Measurements from ENCODE around the gene FBXL16. TPM values are rescaled to one million over a fixed set of nuclear protein-coding genes. Genes with fewer than 3 reads are reported as not detected.

Gene FBXL16
- polyA plus RNA-seq, 1 donor from 2014 or later: 3.4 TPM

- Histone ChIP-seq H2AFZ (ENCODE audit: low read depth, low read length) (no peak overlapping the region), H3K4me2 (ENCODE audit: low read length) (no peak overlapping the region), H3K36me3 (ENCODE audit: insufficient read depth, low read length) (no peaks in the 10 kb centered on the region), H3F3A (ENCODE audit: insufficient read depth, low read length, poor library complexity, severe bottlenecking) (no peaks in the 10 kb centered on the region), H3K4me3 (ENCODE audit: low read length) (no peak overlapping the region), H3K27me3 (ENCODE audit: insufficient read depth, low read depth, low read length) (no peaks in the 10 kb centered on the region), H3K79me2 (replicated peaks; ENCODE audit: insufficient read depth, low read length) (no peaks in the 10 kb centered on the region), H3K27ac (ENCODE audit: low read length) (no peak overlapping the region), H3K9me3 (ENCODE audit: low read length) (peaks cover 4% of the 10 kb centered on the region), H3K9me2 (ENCODE audit: insufficient read depth, low read length) (no peaks in the 10 kb centered on the region), H4K20me1 (ENCODE audit: insufficient read depth) (no peaks in the 10 kb centered on the region), H3K9ac (ENCODE audit: low read length) (peak overlapping the region; percentile 29)
- no peak for TF ChIP-seq EP300 (conservative IDR thresholded peaks at IDR 0.05; ENCODE audit: poor library complexity, severe bottlenecking)
- TF ChIP-seq EZH2 (IDR thresholded peaks at IDR 0.05; ENCODE audit: borderline replicate concordance, insufficient read depth, low read length, poor library complexity, severe bottlenecking): no peak
- no peak for TF ChIP-seq RAD21 (conservative IDR thresholded peaks at IDR 0.05)
- no peak for TF ChIP-seq TAF1 (IDR thresholded peaks at IDR 0.05; ENCODE audit: low read depth)
- TF ChIP-seq POLR2AphosphoS5 (IDR thresholded peaks at IDR 0.05): no peak
- no peak for TF ChIP-seq REST (IDR thresholded peaks at IDR 0.05; ENCODE audit: borderline replicate concordance)
- TF ChIP-seq MXI1 (conservative IDR thresholded peaks at IDR 0.05; ENCODE audit: poor library complexity, severe bottlenecking): no peak
- TF ChIP-seq SMC3 (conservative IDR thresholded peaks at IDR 0.05; ENCODE audit: poor library complexity): no peak
- TF ChIP-seq CTCF (IDR thresholded peaks at IDR 0.05; ENCODE audit: poor library complexity, severe bottlenecking): no peak
Measured at GRCh38 chr16:752007-752312, 46.4 kb upstream of the FBXL16 start.

- Histone ChIP-seq H3K4me2 (ENCODE audit: low read length) (no peak overlapping the region), H4K20me1 (ENCODE audit: insufficient read depth) (no peaks in the 10 kb centered on the region), H3K9me3 (ENCODE audit: low read length) (peaks cover 2% of the 10 kb centered on the region), H2AFZ (ENCODE audit: low read depth, low read length) (no peak overlapping the region), H3K79me2 (replicated peaks; ENCODE audit: insufficient read depth, low read length) (no peaks in the 10 kb centered on the region), H3K9me2 (ENCODE audit: insufficient read depth, low read length) (no peaks in the 10 kb centered on the region), H3K36me3 (ENCODE audit: insufficient read depth, low read length) (no peaks in the 10 kb centered on the region), H3K9ac (ENCODE audit: low read length) (peak overlapping the region; percentile 29), H3K27ac (ENCODE audit: low read length) (no peak overlapping the region), H3F3A (ENCODE audit: insufficient read depth, low read length, poor library complexity, severe bottlenecking) (no peaks in the 10 kb centered on the region), H3K4me3 (ENCODE audit: low read length) (no peak overlapping the region), H3K27me3 (ENCODE audit: insufficient read depth, low read depth, low read length) (no peaks in the 10 kb centered on the region)
- no peak for TF ChIP-seq REST (IDR thresholded peaks at IDR 0.05; ENCODE audit: borderline replicate concordance)
- TF ChIP-seq TAF1 (IDR thresholded peaks at IDR 0.05; ENCODE audit: low read depth): no peak
- no peak for TF ChIP-seq RAD21 (conservative IDR thresholded peaks at IDR 0.05)
- TF ChIP-seq MXI1 (conservative IDR thresholded peaks at IDR 0.05; ENCODE audit: poor library complexity, severe bottlenecking): no peak
- TF ChIP-seq CTCF (IDR thresholded peaks at IDR 0.05; ENCODE audit: poor library complexity, severe bottlenecking): no peak
- no peak for TF ChIP-seq EZH2 (IDR thresholded peaks at IDR 0.05; ENCODE audit: borderline replicate concordance, insufficient read depth, low read length, poor library complexity, severe bottlenecking)
- TF ChIP-seq EP300 (conservative IDR thresholded peaks at IDR 0.05; ENCODE audit: poor library complexity, severe bottlenecking): no peak
- TF ChIP-seq SMC3 (conservative IDR thresholded peaks at IDR 0.05; ENCODE audit: poor library complexity): no peak
- TF ChIP-seq POLR2AphosphoS5 (IDR thresholded peaks at IDR 0.05): no peak
Measured at GRCh38 chr16:751152-752006, 45.8 kb upstream of the FBXL16 start.
